SK-N-MC (cell line): ENCODE data around the gene LMO1.

Source experiments
- DNase-seq: peaks from one replicate; pipeline ENCODE4 v3.0.0-alpha.2; 2011; ENCODE audit warnings: low read depth, low spot score
- H3K27ac ChIP-seq: fragments of 200-600 bp; sonication (generic); 2 replicates; pipeline ENCODE4 v1.5.1; 2016; ENCODE audit warnings: mixed run types
- H3K36me3 ChIP-seq: fragments of 200-600 bp; sonication (generic); 2 replicates; pipeline ENCODE4 v1.6.1; 2017; ENCODE audit warnings: antibody characterized with exemption, low read length, mixed read lengths; ENCODE audit not compliant: insufficient read depth
- H3K4me3 ChIP-seq: fragments of 200-600 bp; sonication (generic); 2 replicates; pipeline ENCODE4 v1.5.1; 2016
- H3K9ac ChIP-seq: fragments of 200-600 bp; sonication (generic); 2 replicates; pipeline ENCODE4 v1.8.0; 2017; ENCODE audit warnings: mixed run types, mixed read lengths; ENCODE audit not compliant: insufficient read length
- H3K9me3 ChIP-seq: fragments of 200-600 bp; sonication (generic); 2 replicates; pipeline ENCODE4 v1.6.1; 2017; ENCODE audit warnings: low read depth, mild to moderate bottlenecking, antibody characterized with exemption, low read length, moderate library complexity, mixed read lengths
- EZH2 ChIP-seq: fragments of 200-600 bp; sonication (generic); IDR thresholded peaks from one replicate; pipeline ENCODE4 v1.6.1; 2017; ENCODE audit warnings: antibody characterized with exemption
- FOXP2 ChIP-seq: optimal IDR thresholded peaks from 2 replicates; pipeline ENCODE3; 2011; ENCODE audit warnings: mild to moderate bottlenecking, moderate library complexity; ENCODE audit not compliant: insufficient read depth; ENCODE audit errors: extremely low read length, control extremely low read depth
- POLR2AphosphoS5 ChIP-seq: IDR thresholded peaks from 2 replicates; pipeline ENCODE4 v1.6.1; 2012; ENCODE audit warnings: mild to moderate bottlenecking, low read depth, low read length, borderline replicate concordance

LMO1 gene

GRCh38 chr11:8298801-8299786 is 35.4 kb upstream of the LMO1 start:
- H3K27ac ChIP-seq, result no peak overlapping the region
- H3K36me3 ChIP-seq, result no peaks in the 10 kb centered on the region
- no peak overlapping the region for H3K9ac ChIP-seq
- TF ChIP-seq FOXP2, result no peak
- TF ChIP-seq EZH2, result no peak
- TF ChIP-seq POLR2AphosphoS5, result no peak
- no peak for DNase-seq
- H3K9me3 ChIP-seq, result no peaks in the 10 kb centered on the region
- no peak overlapping the region for H3K4me3 ChIP-seq

GRCh38 chr11:8297781-8298440 is 34.2 kb upstream of the LMO1 start:
- TF ChIP-seq FOXP2, result no peak
- no peak for TF ChIP-seq EZH2
- no peak for TF ChIP-seq POLR2AphosphoS5

GRCh38 chr11:8296872-8297271 is 33.2 kb upstream of the LMO1 start:
- Histone ChIP-seq H3K9me3 (no peaks in the 10 kb centered on the region), H3K9ac (no peak overlapping the region), H3K36me3 (no peaks in the 10 kb centered on the region), H3K4me3 (no peak overlapping the region), H3K27ac (no peak overlapping the region)
- TF ChIP-seq FOXP2 (no peak), POLR2AphosphoS5 (no peak), EZH2 (no peak)
- no peak for DNase-seq

More at GRCh38 chr11:8297781-8298440, 34.2 kb upstream of the LMO1 start:
- Histone ChIP-seq H3K9me3 (no peaks in the 10 kb centered on the region), H3K4me3 (no peak overlapping the region), H3K9ac (no peak overlapping the region), H3K36me3 (no peaks in the 10 kb centered on the region), H3K27ac (no peak overlapping the region)
- no peak for DNase-seq

- Histone ChIP-seq H3K27ac (no peak overlapping the region), H3K9me3 (no peaks in the 10 kb centered on the region), H3K4me3 (no peak overlapping the region), H3K36me3 (no peaks in the 10 kb centered on the region), H3K9ac (no peak overlapping the region)
- TF ChIP-seq FOXP2, result no peak
- TF ChIP-seq EZH2, result no peak
- TF ChIP-seq POLR2AphosphoS5, result no peak; the same call in 1 of the 2 replicates
- peak; percentile 5 for DNase-seq
Observed at GRCh38 chr11:8296038-8296649, 32.5 kb upstream of the LMO1 start.

GRCh38 chr11:8294251-8294935 is 30.7 kb upstream of the LMO1 start:
- H3K36me3 ChIP-seq, result no peaks in the 10 kb centered on the region
- TF ChIP-seq EZH2 (no peak), FOXP2 (no peak), POLR2AphosphoS5 (no peak)
- H3K9ac ChIP-seq, result no peak overlapping the region
- no peak for DNase-seq
- no peak overlapping the region for H3K27ac ChIP-seq
- H3K4me3 ChIP-seq, result no peak overlapping the region
- no peaks in the 10 kb centered on the region for H3K9me3 ChIP-seq

GRCh38 chr11:8293171-8293570 is 29.5 kb upstream of the LMO1 start:
- Histone ChIP-seq H3K27ac (no peak overlapping the region), H3K4me3 (no peak overlapping the region), H3K9ac (no peak overlapping the region), H3K9me3 (no peaks in the 10 kb centered on the region), H3K36me3 (no peaks in the 10 kb centered on the region)
- TF ChIP-seq EZH2 (no peak), FOXP2 (no peak), POLR2AphosphoS5 (no peak)
- DNase-seq, result no peak

- Histone ChIP-seq H3K9me3 (no peaks in the 10 kb centered on the region), H3K36me3 (no peaks in the 10 kb centered on the region), H3K9ac (no peak overlapping the region), H3K27ac (no peak overlapping the region), H3K4me3 (no peak overlapping the region)
- no peak for DNase-seq
- TF ChIP-seq POLR2AphosphoS5 (no peak), EZH2 (no peak), FOXP2 (no peak)
Observed at GRCh38 chr11:8292351-8292750, 28.7 kb upstream of the LMO1 start.
